ENCODE results near the gene APBA1. TPM values are rescaled to one million over a fixed set of nuclear protein-coding genes. Genes with fewer than 3 reads are reported as not detected.
"Not testable (repeated sequence)": the region's sequence is repeated elsewhere in the genome, so short reads cannot be mapped to it uniquely, and the experiment has no call there.

The APBA1 gene
- total RNA-seq, 1 experiment from 2014 or later, result 1.8 TPM

GRCh38 chr9:69411246-69411645 is 260.9 kb downstream of the APBA1 start:
- peaks cover 3 to 4% of the 10 kb centered on the region in 2 experiments; a peak in 4 of 5 replicates for H3K9me3 Mint-ChIP-seq
- Histone ChIP-seq H2AK5ac (ENCODE audit: insufficient read length, low read length) (no peak overlapping the region), H3K23ac (ENCODE audit: insufficient read length, low read depth, low read length) (no peak overlapping the region), H3K9ac (ENCODE audit: extremely low read depth, insufficient read length, low read length) (no peak overlapping the region), H2BK15ac (ENCODE audit: low read depth, low read length) (no peak overlapping the region), H3K79me1 (ENCODE audit: insufficient read depth, low read depth, low read length, poor library complexity, severe bottlenecking) (no peaks in the 10 kb centered on the region), H4K5ac (ENCODE audit: insufficient read length, low read depth, low read length) (no peak overlapping the region), H2BK12ac (ENCODE audit: insufficient read length, low read depth, low read length) (no peak overlapping the region), H2BK120ac (ENCODE audit: low read depth, low read length, poor library complexity, severe bottlenecking) (no peak overlapping the region), H3K4ac (ENCODE audit: low read depth, low read length) (no peak overlapping the region), H4K91ac (ENCODE audit: insufficient read length, low read depth, low read length) (no peak overlapping the region), H2AFZ (ENCODE audit: low read length) (no peak overlapping the region), H2BK5ac (ENCODE audit: insufficient read length, low read length) (no peak overlapping the region), H2BK20ac (ENCODE audit: low read depth, low read length, poor library complexity, severe bottlenecking) (no peak overlapping the region), H3K4me1 (ENCODE audit: insufficient read depth, low read length) (no peaks in the 10 kb centered on the region; the same call in 1 of the 2 replicates), H3T11ph (ENCODE audit: low read length) (no peak overlapping the region), H3K56ac (ENCODE audit: insufficient read length, low read depth, low read length) (no peak overlapping the region), H3K27ac (ENCODE audit: insufficient read length, low read depth, low read length) (no peak overlapping the region), H3K23me2 (ENCODE audit: insufficient read length, low read depth, low read length, poor library complexity, severe bottlenecking) (peaks cover 3% of the 10 kb centered on the region), H4K8ac (replicated peaks; ENCODE audit: insufficient read length, low read depth, low read length) (no peak overlapping the region), H3K9me3 (ENCODE audit: control insufficient read depth, low read depth, low read length) (no peaks in the 10 kb centered on the region), H4K20me1 (ENCODE audit: control insufficient read depth, insufficient read depth, insufficient read length) (no peaks in the 10 kb centered on the region), H3K14ac (ENCODE audit: insufficient read depth, low read length) (no peak overlapping the region), H3K4me2 (ENCODE audit: insufficient read depth, insufficient read length, low read length) (no peak overlapping the region), H3K18ac (ENCODE audit: insufficient read length, low read depth, low read length) (no peak overlapping the region), H3K79me2 (ENCODE audit: insufficient read depth, low read length) (no peaks in the 10 kb centered on the region), H3K27me3 (ENCODE audit: insufficient read depth, low read length) (no peaks in the 10 kb centered on the region)
- H3K4me3 Mint-ChIP-seq, result peak overlapping the region in 1 of 2 experiments; percentile 12; a peak in 1 of 5 replicates
- 100% methylated on average over 2 of the region's 3 CpGs for WGBS (ENCODE audit: extremely low coverage, insufficient read length, low lambda C conversion rate)
- peaks cover 26 to 29% of the 10 kb centered on the region in 2 experiments for H3K4me1 Mint-ChIP-seq
- H3K36me3 Mint-ChIP-seq (ENCODE audit: insufficient read depth in 1 of 3, low read depth in 3 of 3), result peaks cover 0 to 10% (median 4%) of the 10 kb centered on the region in 3 experiments; a peak in 5 of 7 replicates
- no peak for DNase-seq
- peak overlapping the region in 2 of 3 experiments; percentile 2 to 49; a peak in 4 of 7 replicates for H3K27ac Mint-ChIP-seq
- TF ChIP-seq CTCF (conservative IDR thresholded peaks at IDR 0.05), result no peak
- H3K27me3 Mint-ChIP-seq (ENCODE audit: low read depth), result peaks cover 4% of the 10 kb centered on the region

- not testable (repeated sequence) for H2AK5ac ChIP-seq (ENCODE audit: insufficient read length, low read length); H4K5ac ChIP-seq (ENCODE audit: insufficient read length, low read depth, low read length); H3K4ac ChIP-seq (ENCODE audit: low read depth, low read length); H3T11ph ChIP-seq (ENCODE audit: low read length); H3K4me2 ChIP-seq (ENCODE audit: insufficient read depth, insufficient read length, low read length); H4K20me1 ChIP-seq (ENCODE audit: control insufficient read depth, insufficient read depth, insufficient read length); H3K23me2 ChIP-seq (ENCODE audit: insufficient read length, low read depth, low read length, poor library complexity, severe bottlenecking); H2BK12ac ChIP-seq (ENCODE audit: insufficient read length, low read depth, low read length); H4K8ac ChIP-seq (replicated peaks; ENCODE audit: insufficient read length, low read depth, low read length); H2BK120ac ChIP-seq (ENCODE audit: low read depth, low read length, poor library complexity, severe bottlenecking); H3K79me1 ChIP-seq (ENCODE audit: insufficient read depth, low read depth, low read length, poor library complexity, severe bottlenecking); H3K56ac ChIP-seq (ENCODE audit: insufficient read length, low read depth, low read length); H3K4me1 ChIP-seq (ENCODE audit: insufficient read depth, low read length); H3K27me3 Mint-ChIP-seq (ENCODE audit: low read depth); H4K91ac ChIP-seq (ENCODE audit: insufficient read length, low read depth, low read length); H3K23ac ChIP-seq (ENCODE audit: insufficient read length, low read depth, low read length); H3K14ac ChIP-seq (ENCODE audit: insufficient read depth, low read length); H3K79me2 ChIP-seq (ENCODE audit: insufficient read depth, low read length); H3K27me3 ChIP-seq (ENCODE audit: insufficient read depth, low read length); H3K4me3 Mint-ChIP-seq; H2BK5ac ChIP-seq (ENCODE audit: insufficient read length, low read length); H2BK20ac ChIP-seq (ENCODE audit: low read depth, low read length, poor library complexity, severe bottlenecking); H3K9me3 ChIP-seq (ENCODE audit: control insufficient read depth, low read depth, low read length); H3K18ac ChIP-seq (ENCODE audit: insufficient read length, low read depth, low read length); H3K9me3 Mint-ChIP-seq; H3K36me3 Mint-ChIP-seq (ENCODE audit: insufficient read depth in 1 of 3, low read depth in 3 of 3); H2BK15ac ChIP-seq (ENCODE audit: low read depth, low read length); H2AFZ ChIP-seq (ENCODE audit: low read length); H3K9ac ChIP-seq (ENCODE audit: extremely low read depth, insufficient read length, low read length)
- DNase-seq, result peak; percentile 70
- H3K27ac ChIP-seq (ENCODE audit: insufficient read length, low read depth, low read length), result peak overlapping the region; percentile 26
- peak overlapping the region; percentile 62 to 89 (median 64); a peak in 6 of 7 replicates for H3K27ac Mint-ChIP-seq
- WGBS (ENCODE audit: extremely low coverage, insufficient read length, low lambda C conversion rate), result no CpG with 5 or more reads among the region's 6 CpGs
- H3K4me1 Mint-ChIP-seq, result peaks cover 26 to 29% of the 10 kb centered on the region in 2 experiments
These were observed 262.2 kb downstream of the APBA1 start for GRCh38 chr9:69409936-69410335.

Measured in H9 (cell line).